Osteoblast (primary cell): ENCODE measurements around the gene CHEK1. TPM values are rescaled to one million over a fixed set of nuclear protein-coding genes. Genes with fewer than 3 reads are reported as not detected.

ENCODE experiments used
- DNase-seq: peaks from one replicate; pipeline ENCODE4 v3.0.0; 2011; ENCODE audit warnings: low spot score, mixed read lengths; ENCODE audit not compliant: insufficient read length; ENCODE audit errors: missing footprints
- H2AFZ ChIP-seq: 2 replicates; pipeline ENCODE4 v1.6.0; 2011; ENCODE audit warnings: mild to moderate bottlenecking, low read length
- H3K27ac ChIP-seq: 2 replicates; pipeline ENCODE4 v1.5.1; 2011; ENCODE audit warnings: mild to moderate bottlenecking, low read depth, low read length, moderate library complexity
- H3K27me3 ChIP-seq: 2 replicates; pipeline ENCODE4 v1.6.0; 2012; ENCODE audit warnings: mild to moderate bottlenecking, control low read depth, inconsistent platforms, low read length, moderate library complexity; ENCODE audit not compliant: insufficient read depth
- H3K36me3 ChIP-seq: 2 replicates; pipeline ENCODE4 v1.5.1; 2011; ENCODE audit warnings: mild to moderate bottlenecking, low read length, control low read depth, moderate library complexity; ENCODE audit not compliant: insufficient read depth
- H3K4me1 ChIP-seq: 2 replicates; pipeline ENCODE4 v1.5.1; 2011; ENCODE audit warnings: mild to moderate bottlenecking, low read length, control low read depth, moderate library complexity; ENCODE audit not compliant: insufficient read depth
- H3K4me2 ChIP-seq: 2 replicates; pipeline ENCODE4 v1.6.0; 2011; ENCODE audit warnings: mild to moderate bottlenecking, low read length; ENCODE audit not compliant: insufficient read depth
- H3K4me3 ChIP-seq: fragments of 200-600 bp; sonication (generic); 3 replicates; pipeline ENCODE4 v1.5.1; 2012; ENCODE audit warnings: mild to moderate bottlenecking, low read length, inconsistent platforms; ENCODE audit not compliant: insufficient read depth
- H3K79me2 ChIP-seq: 2 replicates; pipeline ENCODE4 v1.6.0; 2012; ENCODE audit warnings: mild to moderate bottlenecking, low read length, control low read depth, inconsistent platforms; ENCODE audit not compliant: insufficient read depth
- H3K9me3 ChIP-seq: 2 replicates; pipeline ENCODE4 v1.5.1; 2011; ENCODE audit warnings: low read depth, low read length, control low read depth
- H4K20me1 ChIP-seq: 2 replicates; pipeline ENCODE4 v1.6.0; 2012; ENCODE audit warnings: mild to moderate bottlenecking, low read length, control low read depth; ENCODE audit not compliant: insufficient read depth
- total RNA-seq: library from RNA; depleted of rRNA; stranded (reverse); fragments of >200 nt; gene quantifications from 2 replicates; pipeline ENCODE4 v1.2.3, GENCODE V29; 2012
- TF ChIP-seq, protein P1 (sequence below): IDR thresholded peaks from 2 replicates; pipeline ENCODE4 v1.5.1; 2011; ENCODE audit warnings: mild to moderate bottlenecking, low read depth, low read length, moderate library complexity; ENCODE audit errors: extremely low read depth

CHEK1 gene
- total RNA-seq, 1 donor: 16.6 TPM

DNA sequence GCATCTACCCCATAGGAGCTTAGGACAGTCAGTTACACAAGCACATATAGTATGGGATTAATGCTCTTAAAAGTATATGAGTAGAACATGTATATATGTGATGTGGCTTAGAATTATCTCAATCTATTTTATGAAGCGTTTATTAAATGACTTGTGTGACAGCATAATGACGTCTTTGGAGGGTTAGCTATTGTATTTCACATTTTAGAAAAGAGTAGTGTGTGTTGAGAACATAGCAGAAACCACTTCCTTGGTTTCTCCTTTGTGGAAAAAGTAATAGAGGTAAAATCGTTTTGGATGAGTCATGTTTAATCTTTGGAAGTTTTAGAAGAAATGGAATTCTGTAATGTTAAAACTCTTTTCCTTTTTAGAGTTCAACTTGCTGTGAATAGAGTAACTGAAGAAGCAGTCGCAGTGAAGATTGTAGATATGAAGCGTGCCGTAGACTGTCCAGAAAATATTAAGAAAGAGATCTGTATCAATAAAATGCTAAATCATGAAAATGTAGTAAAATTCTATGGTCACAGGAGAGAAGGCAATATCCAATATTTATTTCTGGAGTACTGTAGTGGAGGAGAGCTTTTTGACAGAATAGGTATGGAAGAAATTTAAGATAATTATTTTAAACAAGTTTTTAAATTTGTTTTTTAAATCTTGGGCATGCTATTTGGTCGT, 2.4 kb downstream of the CHEK1 start:
- Histone ChIP-seq H3K36me3 (peaks cover 6% of the 10 kb centered on the region), H3K27ac (peak overlapping the region; percentile 89), H3K4me1 (peaks cover 15% of the 10 kb centered on the region), H3K4me2 (peak overlapping the region; percentile 93), H3K9me3 (no peaks in the 10 kb centered on the region), H3K4me3 (peak overlapping the region; percentile 81), H2AFZ (peak overlapping the region; percentile 90), H4K20me1 (no peaks in the 10 kb centered on the region), H3K27me3 (no peaks in the 10 kb centered on the region), H3K79me2 (peaks cover 8% of the 10 kb centered on the region)
- DNase-seq: no peak
- TF ChIP-seq, protein P1, sequence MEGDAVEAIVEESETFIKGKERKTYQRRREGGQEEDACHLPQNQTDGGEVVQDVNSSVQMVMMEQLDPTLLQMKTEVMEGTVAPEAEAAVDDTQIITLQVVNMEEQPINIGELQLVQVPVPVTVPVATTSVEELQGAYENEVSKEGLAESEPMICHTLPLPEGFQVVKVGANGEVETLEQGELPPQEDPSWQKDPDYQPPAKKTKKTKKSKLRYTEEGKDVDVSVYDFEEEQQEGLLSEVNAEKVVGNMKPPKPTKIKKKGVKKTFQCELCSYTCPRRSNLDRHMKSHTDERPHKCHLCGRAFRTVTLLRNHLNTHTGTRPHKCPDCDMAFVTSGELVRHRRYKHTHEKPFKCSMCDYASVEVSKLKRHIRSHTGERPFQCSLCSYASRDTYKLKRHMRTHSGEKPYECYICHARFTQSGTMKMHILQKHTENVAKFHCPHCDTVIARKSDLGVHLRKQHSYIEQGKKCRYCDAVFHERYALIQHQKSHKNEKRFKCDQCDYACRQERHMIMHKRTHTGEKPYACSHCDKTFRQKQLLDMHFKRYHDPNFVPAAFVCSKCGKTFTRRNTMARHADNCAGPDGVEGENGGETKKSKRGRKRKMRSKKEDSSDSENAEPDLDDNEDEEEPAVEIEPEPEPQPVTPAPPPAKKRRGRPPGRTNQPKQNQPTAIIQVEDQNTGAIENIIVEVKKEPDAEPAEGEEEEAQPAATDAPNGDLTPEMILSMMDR: no peak

DNA sequence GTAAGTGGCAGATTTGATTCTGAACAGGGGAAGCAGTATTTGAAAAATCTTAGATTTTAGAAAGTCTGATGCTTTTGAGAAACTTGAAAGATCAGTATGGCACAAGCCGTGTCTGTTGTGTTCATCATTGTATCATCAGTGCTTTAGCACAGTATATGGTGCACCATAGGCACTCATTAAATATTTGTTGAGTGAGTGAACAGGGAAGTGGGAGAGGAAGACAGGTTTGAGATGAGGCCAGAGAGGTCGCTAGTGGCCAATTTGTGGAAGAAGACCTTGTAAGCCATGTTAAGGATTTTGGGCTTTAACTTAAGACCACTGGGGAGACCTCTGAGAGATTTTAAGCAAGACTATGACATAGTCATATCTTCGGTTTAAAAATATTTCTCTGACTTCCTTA, 12.9 kb downstream of the CHEK1 start:
- H3K79me2 ChIP-seq: no peaks in the 10 kb centered on the region
- no peak overlapping the region for H3K4me2 ChIP-seq
- H2AFZ ChIP-seq: no peak overlapping the region
- H3K4me1 ChIP-seq: no peaks in the 10 kb centered on the region
- no peak overlapping the region for H3K4me3 ChIP-seq
- peaks cover 19% of the 10 kb centered on the region for H3K36me3 ChIP-seq
- H3K9me3 ChIP-seq: no peaks in the 10 kb centered on the region
- no peak for DNase-seq
- no peak overlapping the region for H3K27ac ChIP-seq
- no peaks in the 10 kb centered on the region for H4K20me1 ChIP-seq
- TF ChIP-seq, protein P1: no peak
- no peaks in the 10 kb centered on the region for H3K27me3 ChIP-seq

DNA sequence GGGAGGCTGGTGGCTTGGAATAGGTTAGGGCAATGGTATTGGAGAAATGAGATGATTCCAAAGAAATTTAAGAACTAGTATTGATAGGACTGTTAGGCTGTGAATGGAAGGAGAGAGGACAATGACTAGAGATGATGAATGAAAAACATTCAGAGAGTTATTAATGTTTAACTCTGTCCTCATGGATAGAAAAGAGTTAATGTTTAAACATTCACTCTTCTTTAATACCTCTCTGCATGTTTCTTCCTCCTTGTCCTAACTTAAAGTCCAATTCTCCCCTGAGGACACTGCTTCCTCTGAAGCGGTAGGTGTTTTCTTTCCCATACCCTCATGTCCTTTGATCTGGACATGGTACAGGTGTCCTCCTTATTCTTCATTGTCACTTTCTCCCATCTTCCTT, 13.4 kb downstream of the CHEK1 start:
- DNase-seq: no peak
- Histone ChIP-seq H3K4me3 (no peak overlapping the region), H3K27ac (no peak overlapping the region), H4K20me1 (no peaks in the 10 kb centered on the region), H2AFZ (no peak overlapping the region), H3K4me1 (no peaks in the 10 kb centered on the region), H3K4me2 (no peak overlapping the region), H3K27me3 (no peaks in the 10 kb centered on the region), H3K36me3 (peaks cover 16% of the 10 kb centered on the region), H3K79me2 (no peaks in the 10 kb centered on the region), H3K9me3 (no peaks in the 10 kb centered on the region)
- TF ChIP-seq, protein P1: no peak

DNA sequence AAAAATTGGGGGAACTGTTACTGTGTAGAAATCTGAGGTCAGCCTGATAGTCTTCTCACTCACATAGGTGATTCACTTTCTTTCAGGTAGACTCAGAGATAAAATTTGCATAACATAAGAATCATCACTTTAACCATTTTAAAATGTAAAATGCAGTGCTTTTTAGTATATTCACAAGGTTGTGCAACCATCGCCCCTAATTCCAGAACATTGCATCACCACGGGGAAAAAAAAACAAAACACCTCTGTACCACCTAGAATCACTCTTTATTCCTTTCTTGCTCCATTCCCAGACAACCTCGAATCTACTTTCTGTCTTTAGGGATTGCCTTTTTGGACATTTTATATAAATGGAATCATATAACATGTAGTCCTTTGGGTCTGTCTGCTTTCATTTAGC, 20.9 kb downstream of the CHEK1 start:
- Histone ChIP-seq H3K27me3 (no peaks in the 10 kb centered on the region), H2AFZ (no peak overlapping the region), H3K4me2 (no peak overlapping the region), H3K27ac (no peak overlapping the region), H3K4me3 (no peak overlapping the region), H3K79me2 (no peaks in the 10 kb centered on the region), H3K4me1 (no peaks in the 10 kb centered on the region), H3K9me3 (no peaks in the 10 kb centered on the region), H3K36me3 (peaks cover 20% of the 10 kb centered on the region), H4K20me1 (no peaks in the 10 kb centered on the region)
- no peak for DNase-seq
- TF ChIP-seq, protein P1: no peak
